T-helper 2 cell (primary cell): ENCODE measurements around the gene CLIP2.
"Not testable (repeated sequence)": the region's sequence is repeated elsewhere in the genome, so short reads cannot be mapped to it uniquely, and the experiment has no call there.

Source experiments
- DNase-seq, 5 experiments: peaks; one replicate each; pipeline versions ENCODE4 v3.0.0 to v3.0.0-alpha.2; 2012 to 2022

The CLIP2 gene

GRCh38 chr7:74299401-74299800, 10.2 kb downstream of the CLIP2 start:
- DNase-seq = no peak

- no peak for DNase-seq
These were observed 11.7 kb downstream of the CLIP2 start for GRCh38 chr7:74300926-74301325.

- no peak for DNase-seq
These were observed 13.6 kb downstream of the CLIP2 start for GRCh38 chr7:74302745-74303221.

GRCh38 chr7:74304550-74304949, 15.3 kb downstream of the CLIP2 start:
- DNase-seq = no peak

- DNase-seq = no peak
These were observed 17.0 kb downstream of the CLIP2 start for GRCh38 chr7:74306004-74306729.

- no peak for DNase-seq
These were observed 17.7 kb downstream of the CLIP2 start for GRCh38 chr7:74306730-74307469.

GRCh38 chr7:74307738-74308505, 18.7 kb downstream of the CLIP2 start:
- no peak for DNase-seq

GRCh38 chr7:74309181-74309580, 20.0 kb downstream of the CLIP2 start:
- no peak for DNase-seq

GRCh38 chr7:74311305-74311744, 22.1 kb downstream of the CLIP2 start:
- peak in 1 of 5 experiments; percentile 30 for DNase-seq

- peak in 1 of 5 experiments; percentile 34 for DNase-seq
These were observed 23.3 kb downstream of the CLIP2 start for GRCh38 chr7:74312418-74313028.

GRCh38 chr7:74315891-74316290, 26.7 kb downstream of the CLIP2 start:
- not testable (repeated sequence) for DNase-seq

- DNase-seq = no peak
These were observed 28.1 kb downstream of the CLIP2 start for GRCh38 chr7:74317146-74317782.

GRCh38 chr7:74318043-74318442, 28.8 kb downstream of the CLIP2 start:
- no peak for DNase-seq

GRCh38 chr7:74320645-74321221, 31.5 kb downstream of the CLIP2 start:
- no peak for DNase-seq

GRCh38 chr7:74322892-74323291, 33.7 kb downstream of the CLIP2 start:
- DNase-seq = not testable (repeated sequence)

GRCh38 chr7:74324531-74325209, 35.5 kb downstream of the CLIP2 start:
- DNase-seq = no peak

GRCh38 chr7:74325210-74325565, 36.0 kb downstream of the CLIP2 start:
- DNase-seq = no peak

GRCh38 chr7:74329225-74329624, 40.0 kb downstream of the CLIP2 start:
- no peak for DNase-seq

GRCh38 chr7:74332373-74333176, 43.4 kb downstream of the CLIP2 start:
- no peak for DNase-seq

GRCh38 chr7:74334030-74334429, 44.8 kb downstream of the CLIP2 start:
- DNase-seq = no peak
